Activated naive CD4-positive, alpha-beta T cell treated with anti-CD3 and anti-CD28 coated beads, Interleukin-2, amount 50 U/mL, for 72 hours (primary cell): ENCODE data around the gene CSTF2. TPM values are rescaled to one million over a fixed set of nuclear protein-coding genes. Genes with fewer than 3 reads are reported as not detected.
A peak's percentile ranks its signal among the peaks of the same experiment; 100 is the strongest.
"Not testable (repeated sequence)": the region's sequence is repeated elsewhere in the genome, so short reads cannot be mapped to it uniquely, and the experiment has no call there.

Experiments used
- ATAC-seq, 2 donors: fragments of 150-1000 bp; cut with Tn5 transposase; 2 replicates each; pipeline ENCODE4 v1.10.0; 2021; ENCODE audit warnings: mild to moderate bottlenecking in 2 of 2, moderate library complexity in 2 of 2
- DNase-seq, 2 donors: peaks; one replicate each; pipeline ENCODE4 v3.0.0; 2021 to 2022; ENCODE audit warnings: low spot score in 2 of 2
- H3K27ac Mint-ChIP-seq, 2 donors: one replicate each; pipeline ENCODE4 v1.8.0; 2022; ENCODE audit warnings: mild to moderate bottlenecking in 2 of 2, mixed read lengths in 2 of 2
- H3K36me3 Mint-ChIP-seq, 2 donors: one replicate each; pipeline ENCODE4 v1.8.0; 2022; ENCODE audit warnings: mixed read lengths in 2 of 2
- H3K9me3 Mint-ChIP-seq, 2 donors: one replicate each; pipeline ENCODE4 v1.8.0; 2022; ENCODE audit warnings: mixed read lengths in 2 of 2
- total RNA-seq, 2 donors: library from RNA; stranded (reverse); gene quantifications; one replicate each; pipeline ENCODE4 v1.2.3, GENCODE V29; 2022

The CSTF2 gene, protein sequence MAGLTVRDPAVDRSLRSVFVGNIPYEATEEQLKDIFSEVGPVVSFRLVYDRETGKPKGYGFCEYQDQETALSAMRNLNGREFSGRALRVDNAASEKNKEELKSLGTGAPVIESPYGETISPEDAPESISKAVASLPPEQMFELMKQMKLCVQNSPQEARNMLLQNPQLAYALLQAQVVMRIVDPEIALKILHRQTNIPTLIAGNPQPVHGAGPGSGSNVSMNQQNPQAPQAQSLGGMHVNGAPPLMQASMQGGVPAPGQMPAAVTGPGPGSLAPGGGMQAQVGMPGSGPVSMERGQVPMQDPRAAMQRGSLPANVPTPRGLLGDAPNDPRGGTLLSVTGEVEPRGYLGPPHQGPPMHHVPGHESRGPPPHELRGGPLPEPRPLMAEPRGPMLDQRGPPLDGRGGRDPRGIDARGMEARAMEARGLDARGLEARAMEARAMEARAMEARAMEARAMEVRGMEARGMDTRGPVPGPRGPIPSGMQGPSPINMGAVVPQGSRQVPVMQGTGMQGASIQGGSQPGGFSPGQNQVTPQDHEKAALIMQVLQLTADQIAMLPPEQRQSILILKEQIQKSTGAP
- 10 to 100 TPM; 30.9 to 52.5 TPM for total RNA-seq

DNA sequence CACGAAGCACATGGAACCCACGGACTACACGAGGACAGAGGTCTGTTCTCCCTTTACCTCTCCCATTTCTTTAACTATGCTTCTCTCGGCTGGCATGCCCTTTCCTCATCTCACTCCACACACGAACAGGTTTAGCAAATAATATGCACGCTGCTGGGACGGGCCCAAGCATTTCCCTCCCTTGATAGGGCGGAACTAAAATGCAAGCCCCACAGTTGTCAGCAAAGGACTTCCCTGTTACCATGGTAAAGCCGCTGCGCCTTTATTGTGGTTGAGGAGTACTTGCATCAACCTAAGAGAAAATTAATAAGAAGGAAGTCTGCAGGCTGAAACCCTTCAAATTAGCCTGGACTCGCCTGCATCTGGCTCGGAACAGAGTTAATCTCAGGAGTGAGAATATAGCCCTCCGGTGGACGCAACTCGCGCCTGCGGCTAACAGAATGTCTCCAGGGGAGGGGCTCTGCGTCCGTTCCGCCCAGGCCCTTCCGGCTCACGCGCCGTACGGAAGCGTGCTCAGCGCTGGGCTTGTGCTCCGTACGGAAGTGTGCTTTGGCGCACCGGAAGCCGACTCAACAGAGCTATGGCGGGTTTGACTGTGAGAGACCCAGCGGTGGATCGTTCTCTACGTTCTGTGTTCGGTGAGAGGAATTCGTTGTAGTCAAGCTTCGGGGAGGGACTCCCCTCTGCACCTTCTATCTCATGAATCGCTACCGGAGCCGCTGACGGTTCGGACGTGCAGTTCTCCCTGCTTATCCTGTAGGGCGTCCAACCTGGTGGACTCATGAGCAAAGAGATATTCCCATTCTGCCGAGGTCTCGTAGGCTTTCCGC is at the start of gene CSTF2:
Gene CSTF2 (plus strand): TSS at position 555 of the 830 bp plus-strand sequence. CDS start 26 bp downstream, at position 581.
- Mint-ChIP-seq H3K36me3 (peaks cover 7 to 10% of the 10 kb centered on the region in 2 donors), H3K9me3 (no peaks in the 10 kb centered on the region), H3K27ac (peak within 1 kb of the TSS; percentile 90 to 98)
- ATAC-seq (peak; percentile 99 to 100), DNase-seq (peak; percentile 69 to 79)

DNA sequence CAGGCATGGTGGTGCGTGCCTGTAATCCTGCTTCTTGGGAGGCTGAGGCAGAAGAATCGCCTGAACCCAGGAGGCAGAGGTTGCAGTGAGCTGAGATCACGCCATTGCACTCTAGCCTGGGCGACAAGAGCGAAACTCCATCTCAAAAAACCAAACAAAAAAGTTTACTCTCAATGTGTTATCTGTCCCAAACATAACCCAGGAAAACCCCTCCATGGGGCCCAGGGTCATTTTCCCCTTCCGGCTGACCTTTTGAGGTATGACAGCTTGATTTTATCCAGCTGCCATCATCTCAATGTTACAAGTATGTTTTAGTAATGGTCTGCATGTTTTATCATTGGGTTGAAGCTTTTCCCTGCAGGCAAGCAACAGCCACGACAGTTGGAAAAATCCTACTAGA is 23.8 kb upstream of the CSTF2 start:
- not testable (repeated sequence) for ATAC-seq, H3K9me3 Mint-ChIP-seq, H3K27ac Mint-ChIP-seq, DNase-seq, H3K36me3 Mint-ChIP-seq

DNA sequence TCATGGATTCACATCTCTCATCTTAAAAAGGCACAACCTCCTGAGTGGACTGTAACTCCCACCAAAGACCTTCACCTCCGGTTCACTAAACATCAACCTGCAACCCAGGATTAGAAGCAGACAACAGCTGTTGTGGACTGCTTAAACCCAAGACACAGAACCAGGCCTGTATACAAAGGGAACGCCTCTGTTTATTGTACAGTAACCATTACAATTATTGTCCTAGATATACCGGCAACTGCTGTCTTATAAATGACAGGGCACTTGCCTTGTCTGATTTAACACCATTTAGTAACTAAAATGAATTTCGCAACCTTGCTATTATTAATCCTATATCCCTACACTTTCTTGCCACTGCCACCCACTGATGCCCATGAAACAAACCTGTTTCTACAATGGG is 22.8 kb upstream of the CSTF2 start:
- Mint-ChIP-seq H3K9me3 (no peaks in the 10 kb centered on the region), H3K36me3 (no peaks in the 10 kb centered on the region), H3K27ac (no peak overlapping the region)
- no peak for DNase-seq
- no peak for ATAC-seq

DNA sequence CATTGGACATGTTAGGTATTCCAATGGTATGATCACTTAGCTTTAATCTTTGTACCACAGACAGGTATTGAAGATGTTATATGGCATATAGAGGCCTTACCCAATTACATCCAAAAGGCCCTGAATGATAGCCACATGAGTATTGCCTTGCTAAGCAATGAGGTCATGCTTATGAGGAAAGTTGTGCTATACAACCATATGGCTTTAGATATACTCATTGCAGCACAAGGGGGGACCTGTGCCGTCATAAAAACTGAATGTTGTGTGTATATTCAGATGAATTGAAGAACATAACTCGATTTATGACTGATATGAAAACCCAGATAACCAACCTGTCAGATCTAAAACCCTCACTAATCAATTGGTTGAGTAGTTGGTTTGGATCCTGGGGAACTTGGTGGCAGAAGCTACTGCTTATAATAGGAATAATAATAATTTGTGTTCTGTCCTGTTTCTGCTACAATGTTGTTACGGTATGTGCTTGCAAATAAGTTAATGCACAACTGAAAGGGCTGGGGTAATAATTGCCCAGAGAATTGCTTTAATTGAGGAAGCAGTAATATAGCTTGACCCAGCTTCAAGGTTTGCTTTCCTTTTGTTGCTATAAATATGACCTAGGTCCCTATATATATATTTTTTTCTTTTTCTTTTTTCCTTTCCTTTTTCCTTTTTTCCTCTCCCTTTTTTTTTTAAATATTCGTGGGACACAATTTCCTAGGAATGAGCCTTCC is 21.5 kb upstream of the CSTF2 start:
- ATAC-seq: no peak
- H3K9me3 Mint-ChIP-seq: no peaks in the 10 kb centered on the region
- no peak for DNase-seq

DNA sequence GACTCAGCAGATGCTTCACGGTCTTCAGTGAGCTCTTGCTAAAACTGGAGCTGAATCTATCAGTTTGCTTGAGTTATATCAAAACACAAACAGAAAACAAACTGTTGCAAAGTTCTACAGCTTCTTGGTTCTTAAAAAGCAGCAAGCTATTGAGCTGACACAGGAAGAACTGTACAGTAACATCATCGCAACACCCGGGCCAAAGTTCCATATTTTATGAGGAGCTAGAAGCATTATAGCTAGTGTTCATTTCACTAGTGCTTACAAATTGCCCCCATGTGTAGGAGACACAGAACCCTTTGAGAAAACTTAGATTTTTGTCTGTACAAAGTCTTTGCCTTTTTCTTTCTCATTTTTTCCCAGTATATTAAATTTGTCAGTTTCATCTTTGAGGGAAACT is 17.3 kb upstream of the CSTF2 start:
- Mint-ChIP-seq H3K27ac (no peak overlapping the region), H3K9me3 (peaks cover 8 to 11% of the 10 kb centered on the region in 2 donors), H3K36me3 (no peaks in the 10 kb centered on the region)
- ATAC-seq (no peak), DNase-seq (no peak)

More for the DNA sequence above, 21.5 kb upstream of the CSTF2 start:
- Mint-ChIP-seq H3K27ac (no peak overlapping the region), H3K36me3 (no peaks in the 10 kb centered on the region)

DNA sequence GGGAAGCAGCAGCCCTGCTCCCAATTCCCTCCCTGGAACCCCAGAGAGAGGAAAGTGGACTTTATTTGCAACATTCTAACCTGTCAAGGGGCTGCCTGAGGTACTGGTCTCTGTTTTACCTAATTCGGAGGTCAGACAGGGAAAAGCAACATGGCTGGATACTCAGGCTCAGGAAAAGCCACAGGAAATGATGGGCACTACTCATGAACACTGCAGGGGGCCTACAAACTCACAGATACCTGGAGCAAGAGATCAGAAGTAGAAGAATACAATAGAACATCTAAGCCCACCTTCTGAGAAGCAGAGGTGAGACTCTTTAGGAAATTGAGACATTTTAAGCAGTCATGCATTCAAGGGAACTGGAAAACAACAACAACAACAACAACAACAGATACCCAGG is 15.4 kb upstream of the CSTF2 start:
- ATAC-seq: no peak
- no peak for DNase-seq
- no peaks in the 10 kb centered on the region for H3K36me3 Mint-ChIP-seq
- no peak overlapping the region for H3K27ac Mint-ChIP-seq
- peaks cover 12 to 13% of the 10 kb centered on the region in 2 donors for H3K9me3 Mint-ChIP-seq

DNA sequence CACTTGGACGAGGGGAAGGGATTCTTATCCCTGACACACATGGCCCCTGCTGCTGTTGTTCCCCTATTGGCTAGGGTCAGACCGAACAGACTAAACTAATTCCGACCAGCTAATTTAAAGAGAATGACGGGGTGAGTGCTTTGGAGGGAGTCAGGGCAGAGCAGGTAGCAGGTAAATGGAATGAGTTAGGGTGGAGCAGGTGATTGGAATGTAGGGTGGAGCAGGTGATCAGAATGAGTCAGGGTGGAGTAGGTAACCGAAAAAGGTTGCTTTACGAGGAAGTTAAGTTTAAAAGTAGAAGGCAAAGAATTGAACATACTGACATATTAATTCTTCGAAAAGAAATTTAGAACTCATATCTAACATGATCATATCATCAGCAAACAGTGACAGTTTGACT is 11.9 kb upstream of the CSTF2 start:
- peaks cover 12 to 16% of the 10 kb centered on the region in 2 donors for H3K9me3 Mint-ChIP-seq
- not testable (repeated sequence) for H3K36me3 Mint-ChIP-seq, DNase-seq, ATAC-seq, H3K27ac Mint-ChIP-seq

DNA sequence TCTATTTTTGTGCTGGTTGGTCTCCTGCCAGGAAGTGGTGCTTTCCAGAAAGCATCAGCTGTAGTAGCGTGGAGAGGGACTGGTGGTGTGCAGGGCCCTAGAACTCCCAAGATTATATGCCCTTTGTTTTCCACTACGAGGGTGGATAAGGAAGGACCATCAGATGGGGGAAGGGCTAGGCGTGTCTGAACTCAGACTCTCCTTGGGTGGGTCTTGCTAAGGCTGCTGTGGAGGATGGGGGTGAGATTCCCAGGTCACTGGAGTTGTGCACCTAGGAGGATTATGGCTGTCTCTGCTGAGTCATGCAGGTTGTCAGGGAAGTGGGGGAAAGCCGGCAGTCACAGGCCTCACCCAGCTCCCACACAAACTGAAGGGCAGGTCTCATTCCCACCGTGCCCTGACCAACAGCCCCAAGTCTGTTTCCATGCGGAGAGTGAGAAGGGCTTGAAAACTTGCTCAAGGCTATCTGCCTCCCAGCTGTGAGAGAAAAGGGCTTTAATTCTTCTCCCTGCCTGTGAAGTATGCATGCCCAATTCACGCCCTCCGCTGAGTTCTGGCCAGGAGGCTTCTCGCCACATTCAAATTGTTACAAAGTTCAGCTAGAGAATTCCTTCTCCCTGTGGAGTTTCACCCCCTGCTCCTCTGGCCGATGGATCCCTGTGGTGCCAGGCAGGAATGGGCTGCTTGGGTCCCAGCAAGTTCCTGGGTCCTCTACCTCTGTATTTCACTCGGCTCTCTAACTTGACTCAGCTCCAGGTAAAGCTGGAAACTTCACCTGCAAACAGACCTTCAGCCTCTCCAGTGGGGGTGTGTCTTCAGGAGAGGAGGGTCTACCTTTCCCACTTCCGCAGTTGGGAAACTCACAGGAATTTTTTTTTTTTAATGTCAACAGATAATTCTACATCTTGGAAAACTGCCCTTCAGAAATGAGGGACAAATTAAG is 7.7 kb upstream of the CSTF2 start:
- DNase-seq: no peak
- no peak for ATAC-seq
- no peak overlapping the region for H3K27ac Mint-ChIP-seq
- H3K9me3 Mint-ChIP-seq: peaks cover 4 to 5% of the 10 kb centered on the region in 2 donors
- peaks cover 0 to 7% of the 10 kb centered on the region in 2 donors for H3K36me3 Mint-ChIP-seq

DNA sequence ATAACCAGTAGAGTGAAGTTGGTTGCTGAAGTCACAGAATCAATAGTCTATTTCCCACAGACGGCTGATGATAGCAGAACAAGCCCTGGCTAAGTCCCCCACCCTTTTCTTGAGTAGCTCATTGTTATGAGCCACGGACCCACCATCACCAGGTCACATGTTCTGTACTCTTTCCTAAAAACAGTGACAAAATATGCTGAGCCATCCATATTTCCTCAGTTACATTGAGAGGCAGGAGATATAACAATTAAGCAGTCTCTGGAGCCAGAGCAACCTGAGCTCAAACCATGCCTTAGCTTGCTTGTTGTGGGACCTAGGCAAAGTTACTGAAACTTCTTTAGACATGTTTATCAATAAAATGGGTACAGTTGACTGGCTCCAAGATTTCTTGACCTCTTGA is 2.9 kb upstream of the CSTF2 start:
- ATAC-seq: no peak
- no peak for DNase-seq
- peaks cover 6 to 7% of the 10 kb centered on the region in 2 donors for H3K36me3 Mint-ChIP-seq
- H3K27ac Mint-ChIP-seq: no peak overlapping the region
- no peaks in the 10 kb centered on the region for H3K9me3 Mint-ChIP-seq

DNA sequence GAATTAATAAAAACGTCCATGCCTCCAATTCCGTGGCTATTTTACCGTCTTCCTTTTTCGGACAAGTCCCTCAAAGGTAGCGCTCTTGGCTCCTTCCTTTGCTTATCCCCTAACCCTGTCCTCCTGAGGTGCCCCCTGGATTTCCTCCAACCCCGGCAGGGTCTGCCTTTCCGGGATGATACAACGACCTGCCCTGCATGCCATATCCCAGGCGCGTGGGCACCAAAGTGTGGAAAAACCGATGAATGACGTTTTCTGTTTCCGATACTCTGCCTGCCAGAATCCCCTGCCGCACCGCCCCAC is 706 bp upstream of the CSTF2 start:
- DNase-seq (no peak), ATAC-seq (no peak)
- Mint-ChIP-seq H3K36me3 (peaks cover 7 to 10% of the 10 kb centered on the region in 2 donors), H3K27ac (peak overlapping the region; percentile 90 to 98), H3K9me3 (no peaks in the 10 kb centered on the region)

DNA sequence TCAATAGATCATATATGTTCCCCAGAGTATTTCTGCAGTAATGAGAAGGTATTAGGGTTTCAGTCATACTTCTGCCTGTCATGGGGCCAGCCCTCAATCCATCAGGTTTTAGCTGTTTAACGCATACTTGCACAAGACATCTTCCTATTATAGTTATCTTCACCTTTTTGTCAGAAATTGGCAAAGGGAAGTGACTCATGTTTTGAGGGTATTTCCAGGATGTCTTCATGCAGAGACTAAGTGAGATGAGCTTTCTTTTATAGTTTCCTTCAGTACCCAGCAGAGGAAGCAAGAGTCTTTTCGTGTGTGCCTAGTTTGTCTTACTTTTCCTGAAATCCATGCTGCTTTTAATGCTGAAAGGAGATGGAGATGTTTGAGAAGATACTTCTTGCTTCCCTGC is 9.5 kb downstream of the CSTF2 start:
- DNase-seq: peak in 1 of 2 donors; percentile 5
- peak; percentile 91 for ATAC-seq
- Mint-ChIP-seq H3K36me3 (peaks cover 27 to 51% of the 10 kb centered on the region in 2 donors), H3K27ac (peak overlapping the region; percentile 94 to 97), H3K9me3 (no peaks in the 10 kb centered on the region)

DNA sequence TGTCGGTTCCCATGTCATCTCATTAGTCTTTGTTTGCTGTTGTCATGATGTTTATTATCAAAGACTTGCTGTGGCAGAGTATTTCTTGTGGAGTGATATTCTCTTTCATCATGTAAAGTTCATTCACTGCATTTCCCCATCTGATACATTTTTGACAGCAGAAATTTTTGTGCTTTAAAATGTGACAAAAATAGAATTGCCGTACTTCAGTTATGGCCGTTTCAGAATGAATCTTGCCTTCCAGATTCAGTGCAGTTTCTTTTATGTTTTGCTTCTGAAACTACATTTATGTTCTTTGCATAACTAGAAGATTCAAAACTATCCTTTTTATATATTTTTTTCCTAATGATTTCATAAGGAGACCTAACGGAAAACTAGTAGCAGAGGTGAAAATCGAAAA is 10.0 kb downstream of the CSTF2 start:
- H3K9me3 Mint-ChIP-seq: no peaks in the 10 kb centered on the region
- peak overlapping the region; percentile 94 to 97 for H3K27ac Mint-ChIP-seq
- peak; percentile 48 to 59 for ATAC-seq
- peaks cover 27 to 51% of the 10 kb centered on the region in 2 donors for H3K36me3 Mint-ChIP-seq
- DNase-seq: no peak

DNA sequence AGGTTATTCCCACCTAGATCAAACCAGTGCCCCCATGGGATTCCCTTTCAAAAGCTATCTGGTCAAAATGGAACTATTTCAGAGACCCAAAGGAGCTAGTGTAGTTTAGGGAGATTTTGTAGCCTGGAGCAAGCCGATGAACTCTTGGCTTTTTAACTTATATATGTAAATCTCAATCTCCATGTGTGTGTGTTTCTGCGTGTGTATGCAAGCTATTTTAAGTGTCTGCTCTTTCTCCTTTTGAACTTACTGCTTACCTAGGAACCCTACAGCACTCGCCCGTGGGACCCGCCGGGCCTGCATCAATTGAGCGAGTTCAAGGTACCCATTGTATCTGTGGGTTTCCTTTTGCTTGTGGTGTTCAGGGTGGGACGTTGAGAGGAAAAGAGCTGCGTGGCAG is 10.4 kb downstream of the CSTF2 start:
- Mint-ChIP-seq H3K9me3 (no peaks in the 10 kb centered on the region), H3K27ac (peak overlapping the region; percentile 94 to 97), H3K36me3 (peaks cover 27 to 51% of the 10 kb centered on the region in 2 donors)
- no peak for DNase-seq
- peak; percentile 22 to 42 for ATAC-seq

DNA sequence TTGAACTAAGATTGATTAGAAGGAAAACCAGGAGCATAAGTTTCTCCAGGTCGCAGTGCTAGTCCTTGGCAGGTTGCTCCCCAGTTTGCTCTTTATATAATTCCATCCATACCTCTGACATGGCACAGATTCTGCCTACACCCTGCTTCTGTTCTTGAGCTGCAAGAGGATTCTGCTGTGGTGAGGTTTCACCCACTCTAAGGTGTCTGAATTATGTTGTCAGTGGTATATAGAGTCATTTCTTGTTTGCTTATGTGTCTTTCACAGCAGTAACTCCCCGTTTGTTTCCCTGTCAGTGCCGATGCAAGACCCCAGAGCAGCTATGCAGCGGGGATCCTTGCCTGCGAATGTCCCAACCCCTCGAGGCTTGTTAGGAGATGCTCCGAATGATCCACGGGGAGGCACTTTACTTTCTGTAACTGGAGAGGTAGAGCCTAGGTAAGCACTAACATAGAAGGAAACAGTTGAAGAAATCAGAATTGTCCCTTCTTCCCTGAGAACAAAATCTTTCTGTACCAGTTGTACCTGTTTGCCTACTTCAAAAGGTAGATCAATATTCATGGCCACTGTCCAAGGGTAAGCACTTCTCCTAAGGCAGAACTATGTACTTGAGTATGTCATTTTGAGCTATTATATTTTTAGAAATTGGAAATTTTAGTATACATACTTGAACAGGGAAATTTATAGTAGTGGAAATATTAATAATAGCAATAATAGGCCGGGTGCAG is 11.2 kb downstream of the CSTF2 start:
- Mint-ChIP-seq H3K27ac (peak overlapping the region; percentile 94 to 97), H3K36me3 (peaks cover 27 to 51% of the 10 kb centered on the region in 2 donors), H3K9me3 (no peaks in the 10 kb centered on the region)
- DNase-seq: no peak
- no peak for ATAC-seq

DNA sequence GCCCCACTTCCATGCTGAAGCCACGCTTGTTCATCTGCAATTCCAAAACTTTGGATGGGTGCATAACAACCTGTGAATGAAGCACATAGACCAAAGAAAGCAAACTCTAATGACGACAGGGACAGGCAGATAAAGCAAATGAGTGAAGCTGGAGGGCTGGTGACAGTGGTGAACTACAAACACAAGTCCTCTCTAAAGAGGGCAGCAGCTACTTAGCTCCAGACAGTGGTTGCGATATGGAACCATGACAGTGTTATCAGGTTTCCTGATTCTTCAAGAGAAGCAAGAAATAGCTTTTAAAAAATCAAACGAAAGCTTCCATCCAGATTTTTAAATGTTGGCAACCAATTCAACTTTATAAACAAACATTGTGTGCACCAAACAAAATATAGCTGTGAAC is 30.1 kb downstream of the CSTF2 start:
- ATAC-seq (no peak), DNase-seq (no peak)
- H3K9me3 Mint-ChIP-seq: no peaks in the 10 kb centered on the region
- no peak overlapping the region for H3K27ac Mint-ChIP-seq
- H3K36me3 Mint-ChIP-seq: no peaks in the 10 kb centered on the region
